Stimulated activated CD4-positive, alpha-beta T cell treated with anti-CD3 and anti-CD28 coated beads, Interleukin-12 subunit alpha, Interleukin-12 subunit beta, amount 100 ng/mL, for 4 hours (primary cell): ENCODE data around the gene COBL.

Experiments used
- DNase-seq: peaks from one replicate; pipeline ENCODE4 v3.0.0-alpha.2; 2020

The COBL gene

DNA sequence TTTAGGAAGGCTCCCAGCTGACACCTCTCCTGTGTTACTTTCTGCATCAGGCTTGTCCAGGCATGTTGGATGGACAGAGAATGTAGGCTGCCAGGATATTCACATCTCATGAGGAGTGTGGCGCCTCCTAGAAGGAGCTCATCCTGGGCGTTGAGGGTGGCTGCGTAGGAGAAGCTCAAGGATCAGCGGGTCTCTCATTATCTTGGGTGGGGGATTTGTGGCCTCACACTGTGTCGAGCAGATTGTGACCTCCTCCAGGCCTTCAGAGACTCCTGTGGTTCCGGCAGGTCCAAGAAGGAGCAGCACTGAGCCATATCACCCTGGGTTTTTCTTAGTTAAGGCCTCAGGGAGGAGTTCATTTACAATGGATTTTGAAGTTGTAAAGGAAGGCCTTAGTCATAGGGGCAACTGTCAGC, 8.7 kb upstream of the COBL start:
- DNase-seq = no peak

DNA sequence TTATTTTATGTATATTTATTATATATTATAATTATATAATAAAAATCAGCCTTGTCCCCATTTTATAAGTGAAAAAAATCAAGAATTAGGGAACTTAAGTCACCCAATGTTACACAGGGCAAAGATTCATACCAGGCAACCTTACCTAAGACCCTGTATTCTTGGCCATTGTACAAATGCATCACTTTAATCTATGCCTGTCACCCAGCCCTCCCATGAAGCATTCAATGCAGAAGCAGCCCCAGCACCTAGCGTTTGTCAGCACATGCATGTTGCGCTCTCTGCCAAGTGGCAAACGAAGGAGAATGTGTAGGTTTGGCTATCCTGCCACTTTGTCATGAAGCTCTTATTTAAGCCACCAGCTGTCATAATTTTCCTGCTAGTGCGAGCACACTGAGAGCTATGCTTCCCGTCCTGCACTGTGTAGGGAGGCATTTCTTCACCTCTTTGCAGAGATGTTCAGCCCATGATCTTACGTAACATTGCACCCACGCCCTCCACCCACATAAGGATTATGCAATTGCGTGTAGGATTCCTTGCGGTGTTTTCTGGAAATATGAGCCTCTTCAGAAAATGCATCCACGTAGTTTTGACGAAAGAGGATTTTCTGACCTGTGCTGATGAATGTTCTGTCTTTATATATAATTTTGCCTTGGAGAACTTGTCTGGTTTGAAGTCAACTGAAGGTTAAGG, 7.7 kb upstream of the COBL start:
- no peak for DNase-seq

GRCh38 chr7:51321961-51322515, 5.4 kb upstream of the COBL start:
- no peak for DNase-seq

- DNase-seq = no peak
Observed at GRCh38 chr7:51318886-51319579, 2.4 kb upstream of the COBL start.

- no peak for DNase-seq
Observed at GRCh38 chr7:51318001-51318400, 1.4 kb upstream of the COBL start.

DNA sequence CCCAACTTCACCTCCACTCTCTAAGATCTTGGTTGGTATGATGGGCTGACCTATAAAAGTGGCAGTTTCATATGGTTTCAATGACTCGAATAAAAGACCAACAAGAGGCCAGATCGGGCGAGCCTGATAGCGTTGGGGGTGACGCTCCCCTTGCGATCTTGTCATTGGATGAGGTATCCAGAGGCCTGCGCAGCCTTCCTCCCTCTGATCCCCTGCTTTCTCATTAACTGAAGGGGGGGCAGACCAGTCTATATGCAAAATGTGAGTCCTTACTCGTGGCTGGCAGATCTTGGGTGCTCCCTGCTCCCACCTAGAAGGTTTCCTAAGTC, 937 bp upstream of the COBL start:
- no peak for DNase-seq

GRCh38 chr7:51316262-51316665, 345 bp downstream of the COBL start:
- DNase-seq = no peak

- no peak for DNase-seq
Observed at GRCh38 chr7:51315393-51316261, 982 bp downstream of the COBL start.

GRCh38 chr7:51314726-51315125, 1.9 kb downstream of the COBL start:
- no peak for DNase-seq

DNA sequence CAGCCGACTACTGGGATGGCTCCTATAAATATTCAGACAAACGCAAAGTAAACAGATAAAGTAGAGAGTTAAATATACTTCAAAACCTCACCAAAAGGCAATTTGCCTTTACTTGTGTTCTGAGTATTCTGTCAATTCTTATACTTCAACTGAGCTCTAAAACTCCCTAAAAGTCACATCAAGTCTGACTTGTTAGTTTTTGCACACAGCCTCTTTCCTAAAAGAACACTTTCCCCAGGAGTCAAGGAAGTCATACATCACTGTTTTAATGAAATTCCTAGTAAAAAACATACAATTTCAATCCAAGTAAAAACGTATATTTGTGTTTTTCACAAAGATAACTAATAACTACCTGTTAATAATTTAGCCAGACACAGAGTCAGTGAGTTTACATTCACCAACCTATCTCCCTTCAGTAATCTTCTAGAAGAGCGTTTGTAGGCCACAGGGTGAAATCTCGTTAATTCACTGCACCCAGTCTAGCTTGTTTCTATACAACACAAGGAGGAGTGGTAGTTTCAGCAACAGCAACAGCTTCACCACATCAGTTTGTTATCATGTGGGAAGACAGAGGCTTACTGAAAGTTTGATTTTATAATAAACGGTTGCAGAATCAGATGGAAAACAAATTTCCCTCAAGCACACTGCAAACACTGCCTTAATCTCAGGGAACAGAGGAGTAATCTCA, 2.7 kb downstream of the COBL start:
- DNase-seq = no peak

DNA sequence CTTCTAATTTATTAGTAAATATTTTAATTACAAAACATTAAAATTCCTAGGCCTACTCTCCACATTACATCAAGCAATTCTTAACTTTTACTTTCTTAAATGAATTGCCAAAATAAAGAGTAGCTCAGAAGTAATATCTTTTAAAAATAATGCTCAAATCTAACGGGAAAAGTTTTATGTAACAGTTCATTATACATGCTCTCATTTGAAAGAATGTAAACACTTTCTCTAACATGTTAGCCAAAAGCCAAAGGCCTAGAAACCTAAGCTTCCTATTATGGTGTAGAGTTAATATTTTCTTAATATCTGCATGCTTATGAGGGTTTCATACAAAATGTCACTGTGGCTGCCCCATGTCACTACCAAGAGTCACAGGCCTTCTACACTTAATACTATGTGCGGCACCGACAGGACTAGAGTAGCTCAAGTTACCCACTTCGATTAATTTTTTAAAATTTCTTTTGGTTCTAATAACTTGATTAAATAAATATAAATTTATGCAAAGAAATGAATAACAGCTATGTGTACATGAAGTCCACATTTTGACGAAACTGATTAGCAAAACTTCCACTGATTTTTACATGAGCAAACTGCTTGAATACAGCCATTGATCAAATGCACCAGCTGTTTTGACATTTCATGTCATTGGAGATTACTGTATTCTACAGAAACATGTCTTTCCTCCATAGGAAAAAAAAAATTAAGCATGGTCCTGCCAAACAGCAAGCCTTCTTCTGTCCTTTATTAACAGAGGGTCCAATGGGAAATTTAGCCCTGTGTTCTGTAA, 3.5 kb downstream of the COBL start:
- DNase-seq = no peak

DNA sequence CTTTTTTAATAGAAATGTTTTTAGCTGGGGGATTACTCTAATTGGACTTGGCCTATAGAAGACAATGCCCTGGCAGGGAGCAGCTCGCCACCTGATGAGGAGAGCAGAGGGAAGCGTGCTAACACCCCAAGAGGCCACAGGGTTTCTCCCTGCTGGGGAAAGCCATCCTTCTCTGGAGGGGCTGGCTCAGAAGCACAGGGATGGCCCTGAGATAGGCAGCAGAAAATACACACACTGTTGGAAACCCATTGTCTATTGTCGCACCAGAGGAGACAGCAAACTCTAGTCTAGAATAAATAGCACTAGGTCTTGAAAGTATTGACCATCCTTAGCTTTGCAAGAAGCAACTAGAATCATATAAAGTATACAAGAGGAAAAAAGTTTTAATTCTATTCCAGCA, 5.4 kb downstream of the COBL start:
- no peak for DNase-seq

- DNase-seq = no peak
Observed at GRCh38 chr7:51310131-51310583, 6.5 kb downstream of the COBL start.

GRCh38 chr7:51309361-51310130, 7.1 kb downstream of the COBL start:
- DNase-seq = no peak

DNA sequence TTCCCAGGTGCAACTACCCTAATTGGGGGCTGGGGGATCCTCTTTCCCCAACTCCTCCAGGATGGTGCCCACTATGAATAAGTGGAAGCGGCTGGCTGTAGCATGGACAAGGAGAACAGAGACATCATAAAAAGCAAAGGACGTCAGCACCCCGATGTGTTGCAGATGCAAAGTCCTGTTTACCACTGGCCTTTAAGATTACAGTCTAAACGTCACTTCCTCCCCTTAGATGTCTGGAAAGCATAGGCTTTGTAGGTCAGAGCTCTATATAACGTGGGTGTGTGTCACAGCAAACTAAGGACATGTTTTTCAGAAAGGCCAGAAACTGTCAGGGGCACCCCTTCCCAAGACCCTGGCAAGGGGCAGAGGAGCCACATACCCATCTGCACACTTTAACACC, 7.9 kb downstream of the COBL start:
- DNase-seq = no peak

GRCh38 chr7:51308265-51308664, 8.3 kb downstream of the COBL start:
- DNase-seq = no peak

GRCh38 chr7:51307651-51308210, 8.9 kb downstream of the COBL start:
- DNase-seq = no peak

GRCh38 chr7:51306761-51307160, 9.8 kb downstream of the COBL start:
- DNase-seq = no peak

- DNase-seq = no peak
Observed at GRCh38 chr7:51304729-51305128, 11.9 kb downstream of the COBL start.

DNA sequence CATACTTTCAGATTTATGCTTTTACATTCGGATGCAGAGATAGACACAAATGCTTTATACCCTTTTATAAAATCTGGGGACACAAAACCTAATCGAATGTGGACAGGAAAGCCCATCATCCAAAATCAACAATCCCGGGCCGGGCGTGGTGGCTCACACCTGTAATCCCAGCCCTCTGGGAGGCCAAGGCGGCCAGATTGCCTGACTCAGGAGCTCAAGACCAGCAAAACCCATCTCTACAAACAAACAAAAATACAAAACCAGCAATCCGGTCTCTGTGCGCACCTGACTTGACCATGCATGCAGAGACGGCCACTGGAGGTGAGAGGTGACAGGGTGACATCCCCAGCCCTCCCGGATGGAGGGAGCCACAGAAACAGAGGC, 13.5 kb downstream of the COBL start:
- no peak for DNase-seq

DNA sequence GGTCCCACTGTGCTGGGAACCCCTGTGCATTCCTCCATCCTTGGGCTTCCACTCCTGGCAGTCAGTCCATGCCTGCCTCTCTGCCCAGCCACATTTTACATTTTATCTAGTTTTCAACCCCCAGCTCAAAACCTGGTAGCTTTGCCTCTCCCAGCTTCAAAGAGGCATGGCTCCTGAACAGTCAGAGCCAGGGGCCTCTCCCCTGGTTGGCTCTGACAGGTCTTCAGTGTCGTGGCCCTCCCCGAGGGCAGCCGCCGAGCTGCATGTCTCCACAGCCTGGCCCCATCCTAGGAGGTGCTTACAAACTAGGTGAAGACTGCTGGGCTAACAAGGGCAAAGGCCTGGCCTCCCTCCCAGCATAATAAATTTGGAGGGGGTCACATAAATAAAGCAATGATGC, 14.8 kb downstream of the COBL start:
- DNase-seq = no peak
